ENCODE measurements around the gene TRIM44.

TRIM44 gene

GRCh38 chr11:35794333-35794732 lies 131.8 kb downstream of the TRIM44 start:
- no peak for DNase-seq

DNA sequence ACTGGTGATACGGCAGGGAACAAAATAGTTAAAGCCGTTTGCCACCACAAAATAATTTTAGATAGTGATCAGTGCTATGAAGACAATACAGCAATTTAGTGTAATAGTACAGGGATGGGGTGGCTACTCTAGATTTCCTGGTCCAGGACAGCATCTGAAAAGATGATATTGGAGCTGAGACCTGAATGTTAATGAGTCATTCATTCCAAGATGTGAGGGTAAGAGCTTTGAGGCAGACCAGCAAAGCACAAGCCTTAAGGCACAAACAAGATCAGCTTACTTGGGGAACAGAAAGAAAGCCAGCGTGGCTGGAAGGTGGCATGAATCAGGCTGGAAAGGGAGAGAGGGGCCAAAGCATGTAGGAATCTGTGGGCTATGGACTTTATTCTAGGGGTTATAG lies 132.3 kb downstream of the TRIM44 start:
- no peak for DNase-seq

DNA sequence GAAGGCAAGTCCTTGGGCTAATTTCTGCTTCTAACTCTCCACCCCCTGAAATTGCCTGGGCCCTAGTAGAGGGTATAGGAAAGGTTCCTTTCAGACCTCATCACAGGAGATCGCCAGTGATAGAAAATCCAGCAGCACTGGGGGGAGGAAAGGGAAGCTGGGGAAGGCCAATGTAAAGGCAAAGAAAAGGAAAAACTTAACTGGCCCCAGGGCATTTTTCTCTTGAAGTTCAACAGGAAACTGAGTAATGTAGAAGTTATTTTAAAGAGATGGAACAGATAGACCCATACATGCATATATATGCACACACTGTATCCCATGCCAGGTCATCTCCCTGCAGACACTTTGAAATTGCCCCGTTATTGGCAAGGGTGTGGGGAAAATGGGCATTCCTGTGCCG lies 134.0 kb downstream of the TRIM44 start:
- no peak for DNase-seq

- no peak for DNase-seq
These were observed 135.8 kb downstream of the TRIM44 start for GRCh38 chr11:35798423-35798822.

DNA sequence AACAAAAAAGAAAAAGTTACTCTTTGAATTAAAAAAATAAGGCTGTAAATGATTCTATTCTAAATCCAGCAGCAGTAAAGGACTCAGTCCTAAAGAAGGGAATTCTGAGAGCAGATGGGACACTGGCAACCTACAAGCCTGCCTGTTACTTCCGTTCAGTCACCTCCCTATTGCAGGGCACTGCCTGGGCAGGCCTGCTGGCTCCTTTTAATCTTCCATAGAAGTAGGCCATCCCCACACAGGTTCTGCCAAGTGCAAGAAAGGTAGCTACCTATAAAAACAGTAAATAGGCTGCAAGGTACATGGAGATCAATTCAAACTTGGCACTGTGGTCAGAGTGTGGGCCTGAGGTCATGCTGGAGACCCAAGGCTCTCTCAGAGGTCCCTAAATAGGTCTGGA lies 136.4 kb downstream of the TRIM44 start:
- no peak for DNase-seq

- no peak for DNase-seq
These were observed 137.1 kb downstream of the TRIM44 start for GRCh38 chr11:35799655-35800054.

DNA sequence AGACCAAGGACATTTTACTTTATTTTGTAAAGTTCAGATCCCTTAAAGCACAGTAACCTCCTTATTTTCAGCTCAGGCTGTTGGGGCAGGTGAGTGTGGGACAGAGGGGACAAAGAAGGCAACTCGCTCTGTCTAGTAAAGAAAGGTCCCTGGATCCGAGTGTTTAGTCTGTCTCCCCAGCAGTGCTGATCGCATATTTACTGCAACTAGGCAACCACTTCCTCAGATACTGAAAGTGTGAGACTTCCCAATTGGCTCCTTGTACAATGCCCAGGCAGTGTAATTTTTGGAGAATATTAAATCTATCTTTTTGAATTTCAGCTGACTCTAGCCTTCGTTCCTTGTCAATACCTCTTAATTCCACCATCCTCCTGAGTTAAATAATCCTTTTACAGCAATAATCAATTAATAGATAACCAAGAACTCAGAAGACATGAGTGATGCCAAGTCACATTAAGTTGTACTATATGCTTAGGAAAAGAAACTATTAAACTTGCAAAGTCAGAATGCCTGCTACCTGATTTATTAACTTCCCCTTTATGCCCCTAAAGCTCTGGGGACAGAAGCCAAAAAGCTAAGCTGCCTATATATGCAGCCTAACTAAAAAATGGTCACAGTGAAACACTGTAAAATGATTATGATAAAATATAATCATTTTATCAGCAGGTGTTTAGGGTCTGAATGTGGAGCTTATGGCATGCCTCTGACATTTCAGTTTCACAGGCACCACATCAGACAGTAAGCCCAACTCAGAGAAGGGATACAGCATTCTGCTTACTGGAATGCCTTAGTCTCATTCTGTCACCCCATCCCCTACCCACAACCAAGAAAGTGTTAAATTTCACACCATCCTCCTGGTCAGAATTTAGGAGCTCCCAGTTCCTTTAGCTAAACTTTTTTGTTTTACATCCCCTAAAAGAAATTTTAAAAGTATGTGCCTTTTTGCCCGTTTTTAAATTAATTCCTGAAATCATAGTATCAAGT lies 138.7 kb downstream of the TRIM44 start:
- DNase-seq = no peak

DNA sequence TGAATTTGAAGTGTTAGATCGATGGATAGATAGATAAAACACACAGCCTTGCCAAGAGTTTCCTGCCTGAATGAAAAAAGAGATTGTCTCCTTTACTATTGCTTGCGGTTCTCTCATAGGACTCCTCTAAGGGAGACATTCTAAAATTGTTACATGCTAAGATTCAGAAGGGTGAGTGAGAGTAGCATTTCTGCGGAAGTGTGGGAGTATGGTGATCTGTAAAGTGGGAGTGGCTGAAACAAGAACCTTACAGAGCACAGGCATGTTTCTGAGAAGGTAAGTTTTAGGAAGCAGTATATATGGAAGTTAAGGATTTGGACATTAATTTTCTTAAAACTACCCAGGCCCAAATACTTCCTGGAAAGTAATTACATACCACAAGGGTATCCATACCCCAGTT lies 139.6 kb downstream of the TRIM44 start:
- DNase-seq = no peak

DNA sequence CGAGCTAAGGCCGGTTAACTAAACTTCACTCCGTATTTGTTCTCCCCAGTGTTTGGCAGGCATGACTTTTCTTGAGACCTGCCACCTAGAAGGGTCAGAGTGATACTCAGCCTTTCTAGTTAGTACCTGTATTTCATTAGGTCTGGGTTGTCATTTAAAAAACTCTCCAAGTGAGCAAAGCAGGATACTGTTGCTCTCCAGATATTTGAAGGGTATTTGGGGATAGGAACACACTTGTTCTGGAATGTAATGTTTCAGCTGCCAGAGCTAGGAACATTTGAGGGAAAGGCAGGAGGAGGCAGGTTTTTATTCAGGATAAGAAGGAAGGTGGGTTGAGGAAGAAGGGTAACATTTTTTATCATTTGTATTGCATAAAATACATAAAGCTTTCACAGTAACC lies 140.1 kb downstream of the TRIM44 start:
- no peak for DNase-seq

- DNase-seq = no peak
These were observed 140.5 kb downstream of the TRIM44 start for GRCh38 chr11:35803115-35803514.

DNA sequence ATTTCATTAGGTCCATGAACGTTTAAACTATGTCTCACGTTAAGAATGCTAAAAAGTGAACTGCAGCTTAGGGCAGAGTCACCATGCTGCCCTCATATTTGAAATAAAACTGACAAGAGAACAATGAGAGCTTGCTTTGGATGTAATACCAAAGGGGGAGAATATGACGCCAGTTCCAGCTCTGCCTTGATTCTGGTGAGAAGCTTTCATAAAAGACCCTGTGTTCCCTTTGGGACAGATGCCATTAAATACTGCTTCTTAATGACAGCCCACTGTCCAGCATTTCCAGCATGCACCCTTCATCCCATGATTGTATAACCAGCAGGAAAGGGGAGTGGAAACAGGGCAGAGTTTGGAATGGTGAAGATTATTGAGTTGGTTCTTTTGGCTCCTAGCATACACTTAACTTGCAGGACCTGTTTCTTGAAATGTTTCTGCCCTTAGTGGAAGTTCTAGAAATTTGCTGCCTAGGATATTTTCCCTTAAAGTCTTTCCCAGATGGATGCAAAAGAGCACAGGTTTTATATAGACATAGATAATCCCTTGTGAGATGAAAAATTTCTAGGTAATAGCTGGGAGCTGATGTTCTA lies 142.0 kb downstream of the TRIM44 start:
- no peak for DNase-seq

GRCh38 chr11:35809561-35809960 lies 147.0 kb downstream of the TRIM44 start:
- no peak for DNase-seq

DNA sequence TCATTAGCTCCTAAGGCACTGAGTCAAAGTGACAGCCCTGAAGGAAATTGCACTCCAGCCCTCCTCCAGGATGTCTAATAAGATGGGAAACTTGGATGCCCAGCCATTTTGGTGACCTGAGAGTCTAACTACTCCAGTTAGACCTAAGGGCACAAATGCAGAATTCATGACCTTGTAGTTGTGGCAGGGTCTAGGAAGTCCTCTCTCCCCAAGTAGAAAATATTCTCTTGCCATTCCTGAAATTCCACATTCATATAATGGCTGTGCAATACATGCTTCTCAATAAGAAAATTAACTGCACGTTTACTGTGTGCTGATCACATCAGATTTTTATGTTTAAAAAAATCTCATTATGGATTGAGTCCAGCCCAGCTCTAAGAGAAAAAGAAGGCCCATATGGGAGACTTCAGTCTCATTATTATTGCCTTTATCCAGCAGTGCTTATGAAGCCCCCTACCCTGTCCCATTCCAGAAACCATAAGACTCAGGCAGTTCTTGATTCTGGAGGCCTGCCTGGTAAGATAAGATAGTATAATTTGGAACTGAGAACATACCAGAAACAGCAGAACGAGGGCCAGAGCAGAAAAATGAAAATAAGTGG lies 147.6 kb downstream of the TRIM44 start:
- DNase-seq = no peak

DNA sequence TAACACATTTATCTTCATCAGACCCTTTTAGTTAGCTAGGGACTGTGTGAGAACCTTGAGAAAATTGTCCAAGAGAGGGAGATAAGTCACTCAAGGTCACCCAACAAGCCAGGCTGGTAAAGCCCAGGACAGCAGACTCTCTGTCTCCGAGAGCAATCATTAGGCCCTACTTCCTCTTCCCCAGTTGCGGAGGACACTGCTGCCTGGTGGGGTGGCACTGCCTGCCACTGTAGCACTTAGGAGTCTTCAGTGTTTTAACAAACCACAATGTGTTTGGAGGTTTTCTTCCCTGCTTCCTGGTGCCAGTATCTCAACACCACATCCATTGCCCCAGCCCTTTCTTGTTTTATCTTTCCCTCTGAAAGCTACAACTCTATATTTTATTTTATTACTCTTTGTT lies 149.2 kb downstream of the TRIM44 start:
- no peak for DNase-seq

GRCh38 chr11:35812828-35813227 lies 150.3 kb downstream of the TRIM44 start:
- DNase-seq = no peak

DNA sequence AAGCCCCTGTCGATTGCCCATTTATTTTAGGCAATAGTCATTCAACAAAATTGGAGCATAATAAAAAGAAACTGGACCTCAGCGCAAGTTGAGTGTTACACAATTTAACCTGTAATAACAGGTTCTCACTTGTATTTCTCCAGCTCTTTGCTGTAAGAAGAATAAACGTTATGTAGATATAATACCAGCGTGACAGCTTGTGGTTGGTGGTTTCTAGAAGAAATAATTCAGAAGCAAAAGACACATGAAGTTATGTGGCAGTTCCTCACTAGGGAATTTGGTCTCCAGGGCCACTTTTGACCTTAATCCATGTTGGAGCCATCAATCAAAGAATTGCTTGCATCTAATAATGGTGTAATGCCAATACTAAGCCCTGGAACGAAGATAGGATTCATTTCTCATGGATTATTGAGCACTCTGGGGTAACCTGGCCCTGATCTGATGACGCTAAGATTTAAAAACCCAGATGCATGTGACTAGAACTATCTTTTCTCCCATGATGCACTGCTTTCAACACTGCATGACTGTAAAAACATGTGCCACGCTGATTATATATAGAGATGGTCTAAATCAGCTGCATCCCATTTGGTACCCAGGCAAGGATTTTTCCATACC lies 151.6 kb downstream of the TRIM44 start:
- DNase-seq = no peak

DNA sequence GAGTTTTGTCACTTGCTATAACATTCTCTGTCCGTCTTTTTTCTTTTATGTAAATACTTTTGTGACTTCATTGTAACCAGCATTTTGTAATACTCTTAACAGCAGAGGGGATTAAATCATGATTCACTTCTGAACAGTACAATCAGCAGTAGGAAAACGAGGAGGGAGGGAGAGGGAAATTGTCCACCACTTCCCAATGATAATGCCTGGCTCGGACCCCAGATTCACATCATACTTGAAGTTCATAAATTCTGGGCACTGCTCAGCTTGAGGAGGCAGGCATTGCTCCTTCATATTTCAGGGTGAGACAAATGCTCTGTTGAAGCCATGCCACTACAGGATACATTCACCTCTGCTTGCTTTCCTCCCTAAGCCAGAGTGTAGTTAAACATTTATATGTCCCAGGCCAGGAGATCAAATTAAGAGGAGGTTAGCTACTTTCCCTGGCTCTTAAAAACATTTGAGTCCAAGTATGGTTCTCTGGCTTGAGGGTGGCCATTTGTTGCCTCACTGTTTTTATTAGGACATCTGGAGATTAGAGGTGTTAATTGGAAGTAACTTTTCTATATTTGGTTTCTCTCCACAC lies 152.2 kb downstream of the TRIM44 start:
- DNase-seq = no peak

DNA sequence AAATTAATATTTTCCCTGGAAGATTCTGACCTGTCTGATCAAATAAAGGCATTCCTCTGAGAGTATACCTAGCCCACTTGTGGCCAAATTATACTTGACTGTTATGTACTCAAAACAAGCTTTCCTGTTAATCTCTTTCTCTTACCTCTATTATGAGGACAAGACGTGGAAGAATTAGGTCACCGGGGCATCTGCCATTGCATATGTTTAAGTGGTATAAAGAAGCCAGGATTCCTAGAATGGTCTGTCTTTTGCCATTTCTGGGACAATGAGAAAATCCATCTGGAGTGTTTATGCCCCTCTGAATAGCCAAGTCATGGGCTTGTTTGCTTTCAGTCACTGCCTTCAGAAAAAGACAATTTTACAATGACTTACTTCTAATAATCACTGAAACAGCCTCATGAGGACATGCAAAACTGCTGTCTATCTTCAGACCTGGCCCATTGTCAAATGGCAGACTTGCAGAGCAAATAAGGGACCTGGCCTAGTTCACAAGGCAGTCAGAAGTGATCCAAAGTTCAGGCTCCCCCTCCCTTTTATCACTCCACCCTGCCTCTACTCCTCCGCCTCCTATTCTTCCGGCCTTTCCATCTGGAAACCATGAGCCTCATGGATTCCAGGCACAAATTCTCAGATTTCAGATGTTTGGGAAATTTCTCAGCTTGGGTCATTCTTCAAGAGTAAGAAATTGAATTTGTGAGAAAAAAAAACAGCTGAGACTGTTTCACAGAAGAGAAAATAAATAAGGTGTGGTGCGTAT lies 153.2 kb downstream of the TRIM44 start:
- no peak for DNase-seq

DNA sequence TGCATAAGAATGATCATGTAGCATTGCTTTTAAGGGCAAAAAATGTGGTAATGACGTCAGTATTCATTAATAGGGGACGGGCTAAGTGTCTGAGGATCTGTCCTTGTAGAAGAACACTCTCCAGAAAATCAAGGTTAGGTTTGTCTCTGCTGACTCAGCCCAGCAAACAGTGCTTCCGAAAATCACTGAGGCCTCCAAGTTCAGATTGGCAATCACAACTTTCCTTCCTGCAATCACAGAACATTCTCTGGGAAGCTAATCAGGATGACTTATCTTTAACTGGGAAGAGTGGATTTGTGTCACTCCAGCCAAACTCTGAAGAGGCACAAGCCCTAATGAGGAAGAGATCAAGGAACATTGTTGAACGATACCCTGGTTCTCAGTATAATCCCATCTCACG lies 158.0 kb downstream of the TRIM44 start:
- DNase-seq = no peak

DNA sequence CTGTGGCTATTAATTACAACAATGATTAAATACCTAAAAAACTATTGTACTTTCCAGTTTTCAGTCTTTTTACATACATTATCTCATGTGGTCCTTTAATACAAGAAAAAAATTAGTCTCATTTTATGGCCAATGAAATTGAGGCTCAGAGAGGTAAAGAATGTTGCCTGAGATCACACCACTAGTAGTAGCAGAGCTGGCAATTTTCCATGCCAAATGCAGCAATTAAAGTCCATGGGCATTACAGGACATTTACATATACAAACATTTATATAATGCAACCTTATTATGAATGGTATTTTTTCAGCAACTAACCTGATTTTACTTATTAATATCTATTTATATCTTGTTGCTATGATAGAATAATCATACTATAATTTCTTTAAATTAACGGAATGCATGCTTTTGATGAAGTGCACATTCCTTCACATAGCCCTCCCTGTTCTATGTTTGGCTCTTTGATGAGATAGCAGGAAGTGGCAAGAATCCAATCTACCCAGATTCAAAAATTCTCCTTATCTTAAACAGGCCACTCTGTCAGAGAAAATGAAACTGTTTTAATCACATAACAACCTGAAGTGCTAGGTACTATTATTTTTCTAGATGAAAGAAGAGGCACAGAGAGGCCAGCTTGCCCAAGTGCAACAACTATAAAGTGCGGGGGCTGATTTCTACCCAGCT lies 160.4 kb downstream of the TRIM44 start:
- DNase-seq = no peak

GRCh38 chr11:35823742-35824298 lies 161.2 kb downstream of the TRIM44 start:
- DNase-seq = no peak
